Heart right ventricle (tissue), 16 donors: ENCODE results near the gene MOV10. TPM values are rescaled to one million over a fixed set of nuclear protein-coding genes. Genes with fewer than 3 reads are reported as not detected.

Experiments
- ATAC-seq, 8 donors: fragments of 200-7000 bp; cut with Tn5 transposase; one replicate each; pipeline ENCODE4 v1.9.1; 2020; ENCODE audit warnings: mild to moderate bottlenecking in 8 of 8, moderate library complexity in 8 of 8, moderate number of reproducible peaks in 1 of 8
- DNase-seq, 2 donors: peaks; one replicate each; pipeline ENCODE4 v3.0.0-alpha.2; 2020
- H3K27ac ChIP-seq, 10 donors: fragments of 200-600 bp; sonication (generic) in 2 of 10; one replicate each; pipeline versions ENCODE4 v1.5.0 to v1.8.0; 2020 to 2022; ENCODE audit warnings: mild to moderate bottlenecking in 3 of 10
- H3K27me3 ChIP-seq, 7 donors: fragments of 200-600 bp; one replicate each; pipeline ENCODE4 v1.8.0; 2021 to 2022; ENCODE audit warnings: mild to moderate bottlenecking in 2 of 7
- H3K36me3 ChIP-seq, 9 donors: fragments of 200-600 bp; sonication (generic) in 1 of 9; one replicate each; pipeline versions ENCODE4 v1.5.0 to v1.8.0; 2020 to 2022; ENCODE audit warnings: mild to moderate bottlenecking in 2 of 9
- H3K4me1 ChIP-seq, 9 donors: fragments of 200-600 bp; sonication (generic) in 1 of 9; one replicate each; pipeline versions ENCODE4 v1.5.0 to v1.8.0; 2020 to 2022; ENCODE audit warnings: mild to moderate bottlenecking in 4 of 9
- H3K4me3 ChIP-seq, 10 donors: fragments of 200-600 bp; sonication (generic) in 2 of 10; one replicate each; pipeline versions ENCODE4 v1.5.0 to v1.8.0; 2020 to 2022; ENCODE audit warnings: mild to moderate bottlenecking in 7 of 10, moderate library complexity in 2 of 10
- H3K9me3 ChIP-seq, 11 donors: fragments of 200-600 bp in 10 of 11; sonication (generic) in 2 of 11; one replicate each; pipeline versions ENCODE4 v1.5.0 to v1.8.0; 2013 to 2022; ENCODE audit warnings: mild to moderate bottlenecking in 2 of 11, control low read depth in 1 of 11, moderate library complexity in 1 of 11
- WGBS, 2 donors: extraction: QIAGEN DNeasy Blood & Tissue Kit; methylation state at CpG; one replicate each; pipeline ENCODE4 v1.1.7; 2013; ENCODE audit warnings: inconsistent platforms in 1 of 2; 5-methylcytosine and 5-hydroxymethylcytosine counted together
- intact Hi-C, 10 donors: fragments of 100-400 bp; cut with DNase I; formaldehyde crosslinking; loops; one replicate each; pipeline versions ENCODE4 v1.11.1 to v1.14.2; 2022
- polyA plus RNA-seq, 2 donors: library from polyadenylated mRNA; stranded (reverse); fragments of 200-250 nt; gene quantifications; one replicate each; pipeline ENCODE4 v1.2.3, GENCODE V29; 2013
- total RNA-seq, 10 donors: library from RNA; stranded (reverse); fragmentation: NEBNext Ultra II Directional in 3 of 10; extraction: Animal tissue kit (Norgen Biotek cat#: 25700) in 3 of 10; gene quantifications; one replicate each; pipeline versions ENCODE4 v1.2.1 to v1.2.4, GENCODE V29; 2021 to 2023
- TF ChIP-seq, protein P1 (sequence below), 9 donors: fragments of 200-600 bp; sonication (generic) in 2 of 9; IDR thresholded peaks; one replicate each; pipeline versions ENCODE4 v1.5.0 to v1.8.0; 2021 to 2022; ENCODE audit warnings: antibody characterized with exemption in 9 of 9, mild to moderate bottlenecking in 5 of 9, moderate library complexity in 1 of 9
- donor health status: Arrhythmogenic right ventricular cardiomyopathy.
- donor health status: ischemic (EF 13 %, LVEDD 7.1; RV severe dilation, severe dysfunction).
- donor health status: healthy with polysubstance abuse.
- donor health status: DM: no; HTN: yes; CAD: no.
- donor health status: DM: no; HTN: no; CAD: no.
- donor health status: ischemic (EF 25% LVEDD 6.9; RV normal size, moderate dysfunction).
- donor health status: ischemic (EF 25% LVEDD 5.7; RV mildly dilated, moderate dysfunction).
- donor health status: healthy.
- donor health status: DM: yes; HTN: yes; CAD: no.
- donor health status: Ischemic cardiomyopathy.
- donor health status: ischemic (EF 35%, LVEDD 5.7; RV mildly dilated, moderate dysfunction).
- donor health status: nonischemic (EF 11% LVEDD 7.7; RV severe dilation, severe dysfunction).
- donor health status: DM: yes; HTN: yes; CAD: no.
- donor health status: PGD.
- donor health status: ischemic (EF 29% LVEDD 5.4; RV normal size, mild dysfunction).
- donor health status: nonischemic (EF 23%, LVEDD 6.1; RV moderate dilation, normal function).

The MOV10 gene
- total and polyA plus RNA-seq, 12 donors, result 6.3 to 69.4 (median 14.2) TPM

DNA sequence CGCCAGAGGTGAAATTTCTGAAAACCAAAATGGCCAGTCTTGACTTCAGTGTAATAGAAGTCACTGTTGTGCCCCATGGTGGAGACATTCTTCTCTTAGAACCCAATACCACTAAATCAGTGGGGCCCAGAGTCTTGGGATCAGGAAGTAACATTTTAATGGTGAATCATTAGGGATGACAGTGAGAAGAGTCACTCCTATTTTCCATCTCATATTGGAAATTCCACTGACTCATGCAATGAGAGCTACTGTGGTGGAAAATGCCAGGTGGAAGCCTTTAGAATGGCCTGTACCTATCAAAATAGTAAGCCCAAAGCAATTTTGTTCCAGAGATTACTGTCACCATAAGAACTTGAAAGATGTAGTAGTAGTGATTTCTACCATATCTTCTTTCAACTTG lies 61.3 kb downstream of the MOV10 start:
- Histone ChIP-seq H3K27ac (no peak overlapping the region), H3K4me3 (no peak overlapping the region), H3K4me1 (no peaks in the 10 kb centered on the region), H3K36me3 (no peaks in the 10 kb centered on the region), H3K27me3 (peaks cover 0 to 24% (median 15%) of the 10 kb centered on the region in 7 donors), H3K9me3 (peaks cover 0 to 8% (median 0%) of the 10 kb centered on the region in 11 donors)
- intact Hi-C loops, result no loop called here
- DNase-seq (no peak), ATAC-seq (no peak)
- WGBS, 2 donors, result 94 to 100% methylated on average over 1 of the region's 1 CpG
- TF ChIP-seq, protein P1, sequence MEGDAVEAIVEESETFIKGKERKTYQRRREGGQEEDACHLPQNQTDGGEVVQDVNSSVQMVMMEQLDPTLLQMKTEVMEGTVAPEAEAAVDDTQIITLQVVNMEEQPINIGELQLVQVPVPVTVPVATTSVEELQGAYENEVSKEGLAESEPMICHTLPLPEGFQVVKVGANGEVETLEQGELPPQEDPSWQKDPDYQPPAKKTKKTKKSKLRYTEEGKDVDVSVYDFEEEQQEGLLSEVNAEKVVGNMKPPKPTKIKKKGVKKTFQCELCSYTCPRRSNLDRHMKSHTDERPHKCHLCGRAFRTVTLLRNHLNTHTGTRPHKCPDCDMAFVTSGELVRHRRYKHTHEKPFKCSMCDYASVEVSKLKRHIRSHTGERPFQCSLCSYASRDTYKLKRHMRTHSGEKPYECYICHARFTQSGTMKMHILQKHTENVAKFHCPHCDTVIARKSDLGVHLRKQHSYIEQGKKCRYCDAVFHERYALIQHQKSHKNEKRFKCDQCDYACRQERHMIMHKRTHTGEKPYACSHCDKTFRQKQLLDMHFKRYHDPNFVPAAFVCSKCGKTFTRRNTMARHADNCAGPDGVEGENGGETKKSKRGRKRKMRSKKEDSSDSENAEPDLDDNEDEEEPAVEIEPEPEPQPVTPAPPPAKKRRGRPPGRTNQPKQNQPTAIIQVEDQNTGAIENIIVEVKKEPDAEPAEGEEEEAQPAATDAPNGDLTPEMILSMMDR (IDR thresholded peaks at IDR 0.05), result no peak

DNA sequence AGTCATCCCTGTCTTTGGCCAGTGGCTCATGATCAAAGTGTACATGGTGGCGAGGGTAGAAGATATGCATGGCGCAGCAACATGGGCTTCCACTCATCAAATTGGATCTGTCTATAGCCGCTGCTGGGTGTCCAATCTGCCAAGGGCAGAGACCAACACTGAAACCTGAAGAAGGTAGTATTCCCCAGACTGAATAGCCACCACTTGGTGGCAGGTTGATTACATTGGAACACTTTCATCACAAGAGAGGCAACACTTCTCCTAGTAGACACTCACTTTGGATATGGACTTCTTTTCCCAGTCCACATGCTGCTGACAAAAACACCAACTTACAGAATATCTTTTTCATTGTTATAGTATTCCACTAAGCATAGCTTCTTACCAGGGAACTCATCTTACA lies 63.1 kb downstream of the MOV10 start:
- intact Hi-C loops, result no loop called here
- Histone ChIP-seq H3K9me3 (peaks cover 0 to 8% (median 0%) of the 10 kb centered on the region in 11 donors), H3K27me3 (peaks cover 0 to 34% (median 27%) of the 10 kb centered on the region in 7 donors), H3K36me3 (no peaks in the 10 kb centered on the region), H3K4me3 (no peak overlapping the region), H3K27ac (no peak overlapping the region), H3K4me1 (no peaks in the 10 kb centered on the region)
- DNase-seq (no peak), ATAC-seq (no peak)
- TF ChIP-seq, protein P1 (IDR thresholded peaks at IDR 0.05), result no peak
- WGBS, 2 donors, result 78 to 91% methylated on average over 3 of the region's 3 CpGs

DNA sequence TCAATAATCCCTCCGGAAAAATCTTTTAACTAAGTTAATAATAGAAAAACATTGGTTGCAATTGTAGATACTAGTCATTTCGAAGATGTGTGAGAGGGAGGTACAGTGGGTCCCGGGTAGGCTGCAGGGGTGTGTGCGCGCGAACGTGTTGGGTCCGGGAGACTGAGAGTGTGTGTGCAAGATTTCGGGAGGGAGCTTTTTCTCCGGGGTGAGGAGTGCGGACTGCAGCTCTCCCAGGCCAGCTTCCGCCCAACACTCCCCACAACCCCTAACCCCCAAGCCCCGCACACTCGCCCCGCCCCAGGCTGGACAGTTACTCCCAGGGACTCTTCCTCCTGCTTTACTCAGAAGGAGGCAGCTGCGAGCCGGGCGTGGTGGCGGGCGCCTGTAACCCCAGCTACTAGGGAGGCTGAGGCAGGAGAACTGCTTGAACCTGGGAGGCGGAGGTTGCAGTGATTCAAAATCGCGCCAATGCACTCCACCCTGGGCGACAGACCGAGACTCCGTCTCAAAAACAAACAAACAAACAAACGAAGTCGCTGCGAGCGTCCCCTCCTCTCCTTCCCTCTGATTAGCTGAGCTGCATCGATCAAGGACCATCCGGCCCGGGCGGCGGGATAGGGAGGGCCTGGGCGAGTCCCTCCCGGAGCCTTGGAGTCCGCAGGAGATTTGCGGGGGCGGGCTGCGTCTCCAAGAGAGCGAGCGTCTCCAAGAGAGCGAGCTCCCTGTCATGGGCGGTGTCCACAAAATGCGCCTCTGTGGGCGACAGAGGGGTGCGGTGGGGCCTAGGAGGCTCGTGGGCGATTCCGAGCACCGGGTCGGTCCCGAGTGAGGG lies 68.9 kb downstream of the MOV10 start:
- peaks cover 0 to 15% (median 10%) of the 10 kb centered on the region in 9 donors for H3K4me1 ChIP-seq
- DNase-seq (no peak), ATAC-seq (peak; percentile 26 to 74 (median 36))
- no peaks in the 10 kb centered on the region for H3K36me3 ChIP-seq
- intact Hi-C loops, result no loop called here
- WGBS, 2 donors, result 13 to 14% methylated on average over 52 to 54 of the region's 54 CpGs
- H3K4me3 ChIP-seq, result peak overlapping the region in 9 of 10 donors; percentile 3 to 46 (median 36)
- peaks cover 0 to 8% (median 0%) of the 10 kb centered on the region in 11 donors for H3K9me3 ChIP-seq
- H3K27me3 ChIP-seq, result peaks cover 0 to 71% (median 57%) of the 10 kb centered on the region in 7 donors
- H3K27ac ChIP-seq, result no peak overlapping the region
- TF ChIP-seq, protein P1 (IDR thresholded peaks at IDR 0.05), result no peak

DNA sequence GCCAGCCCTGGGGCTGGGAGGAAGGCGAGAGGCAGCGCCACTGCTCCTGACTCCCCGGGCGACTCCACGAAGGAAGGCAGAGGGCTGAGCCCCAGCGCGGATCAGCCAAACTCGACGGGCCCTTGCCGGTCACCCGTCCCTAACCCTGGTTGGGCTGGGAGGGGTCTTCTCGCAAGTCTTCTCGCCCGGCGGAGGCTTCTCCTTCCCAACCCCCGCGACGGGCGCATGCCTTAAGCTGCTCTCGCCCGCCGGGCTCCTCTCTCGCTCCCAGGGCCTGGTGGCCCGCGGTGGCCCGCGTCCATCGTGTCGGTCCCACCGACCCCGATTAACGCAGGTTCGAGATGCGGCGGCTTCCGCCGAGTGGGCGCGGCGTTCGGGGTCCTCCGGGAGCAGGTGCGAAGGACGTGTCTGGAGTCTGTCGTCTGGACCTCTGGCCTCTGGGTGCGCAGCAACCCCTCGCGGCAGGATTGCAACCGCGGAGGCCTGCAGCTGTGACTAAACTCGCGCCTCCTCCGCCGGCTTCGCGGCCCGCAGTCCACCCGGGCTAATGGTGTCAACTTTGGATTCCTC lies 69.6 kb downstream of the MOV10 start:
- peak; percentile 61 to 87 (median 82) for ATAC-seq
- intact Hi-C loops, result no loop called here
- WGBS, 2 donors, result 2% methylated on average over 51 to 58 of the region's 58 CpGs

More for the DNA sequence above, 69.6 kb downstream of the MOV10 start:
- Histone ChIP-seq H3K4me1 (peaks cover 0 to 15% (median 10%) of the 10 kb centered on the region in 9 donors), H3K36me3 (no peaks in the 10 kb centered on the region), H3K4me3 (peak overlapping the region in 9 of 10 donors; percentile 3 to 46 (median 36)), H3K27me3 (peaks cover 0 to 68% (median 55%) of the 10 kb centered on the region in 7 donors), H3K9me3 (peaks cover 0 to 7% (median 0%) of the 10 kb centered on the region in 11 donors), H3K27ac (no peak overlapping the region)
- TF ChIP-seq, protein P1 (IDR thresholded peaks at IDR 0.05), result peak in 7 of 9 donors; percentile 20 to 60 (median 40)
- peak in 1 of 2 donors; percentile 34 for DNase-seq
